EL (cell line): ENCODE results near the gene GNG12.
"Not testable (repeated sequence)": the region's sequence is repeated elsewhere in the genome, so short reads cannot be mapped to it uniquely, and the experiment has no call there.

Experiments
- DNase-seq: peaks from one replicate; pipeline ENCODE4 v3.0.0-alpha.2; 2016

Gene GNG12

GRCh38 chr1:67676287-67676686, 157.0 kb downstream of the GNG12 start:
- no peak for DNase-seq

GRCh38 chr1:67675800-67676199, 157.5 kb downstream of the GNG12 start:
- peak; percentile 38 for DNase-seq

- DNase-seq = peak; percentile 54
Observed at GRCh38 chr1:67674260-67675011, 158.8 kb downstream of the GNG12 start.

GRCh38 chr1:67673468-67674201, 159.6 kb downstream of the GNG12 start:
- no peak for DNase-seq

GRCh38 chr1:67672260-67672803, 160.9 kb downstream of the GNG12 start:
- no peak for DNase-seq

- DNase-seq = no peak
Observed at GRCh38 chr1:67668660-67669059, 164.6 kb downstream of the GNG12 start.

GRCh38 chr1:67666636-67667035, 166.6 kb downstream of the GNG12 start:
- no peak for DNase-seq

- DNase-seq = not testable (repeated sequence)
Observed at GRCh38 chr1:67665307-67665706, 168.0 kb downstream of the GNG12 start.

GRCh38 chr1:67664048-67664447, 169.2 kb downstream of the GNG12 start:
- peak; percentile 46 for DNase-seq

- DNase-seq = peak; percentile 48
Observed at GRCh38 chr1:67662884-67663283, 170.4 kb downstream of the GNG12 start.

GRCh38 chr1:67659229-67659628, 174.0 kb downstream of the GNG12 start:
- no peak for DNase-seq

GRCh38 chr1:67657152-67657551, 176.1 kb downstream of the GNG12 start:
- DNase-seq = not testable (repeated sequence)

- no peak for DNase-seq
Observed at GRCh38 chr1:67655581-67655980, 177.7 kb downstream of the GNG12 start.

- DNase-seq = no peak
Observed at GRCh38 chr1:67653304-67653703, 180.0 kb downstream of the GNG12 start.

GRCh38 chr1:67652800-67653199, 180.5 kb downstream of the GNG12 start:
- peak; percentile 64 for DNase-seq
